Spinal cord (tissue), 10 donors: ENCODE data around the gene FAM161A. TPM values are rescaled to one million over a fixed set of nuclear protein-coding genes. Genes with fewer than 3 reads are reported as not detected.
A peak's percentile ranks its signal among the peaks of the same experiment; 100 is the strongest.
"Not testable (repeated sequence)": the region's sequence is repeated elsewhere in the genome, so short reads cannot be mapped to it uniquely, and the experiment has no call there.

Experiments
- DNase-seq, 6 donors: peaks; one replicate each; pipeline versions ENCODE4 v3.0.0 to v3.0.0-alpha.2; 2013 to 2015; ENCODE audit warnings: low spot score in 6 of 6, low read depth in 4 of 6
- H3K27ac ChIP-seq: one replicate; pipeline ENCODE4 v1.5.1; 2013; ENCODE audit warnings: low read depth, low read length, control low read depth
- H3K27me3 ChIP-seq: one replicate; pipeline ENCODE4 v1.6.1; 2013; ENCODE audit warnings: low read length; ENCODE audit not compliant: control insufficient read depth, insufficient read depth
- H3K36me3 ChIP-seq: one replicate; pipeline ENCODE4 v1.6.1; 2013; ENCODE audit warnings: low read length; ENCODE audit not compliant: control insufficient read depth, insufficient read depth
- H3K4me1 ChIP-seq: one replicate; pipeline ENCODE4 v1.6.1; 2013; ENCODE audit warnings: low read length; ENCODE audit not compliant: control insufficient read depth, insufficient read depth
- H3K4me3 ChIP-seq: one replicate; pipeline ENCODE4 v1.5.1; 2013; ENCODE audit warnings: low read depth, low read length, control low read depth
- H3K9me3 ChIP-seq: one replicate; pipeline ENCODE4 v1.6.1; 2013; ENCODE audit warnings: low read length; ENCODE audit not compliant: control insufficient read depth, insufficient read depth
- WGBS: methylation state at CpG from one replicate; pipeline ENCODE4 v1.1.5; 2013; ENCODE audit warnings: missing lambda C conversion rate; ENCODE audit not compliant: insufficient coverage; 5-methylcytosine and 5-hydroxymethylcytosine counted together
- long read RNA-seq, 4 donors: transcript quantifications; one replicate each; lab custom pipeline, GENCODE V29; 2026
- polyA plus RNA-seq, 2 donors: library from polyadenylated mRNA; unstranded; fragments of 120-200 nt; gene quantifications; one replicate each; pipeline ENCODE4 v1.2.1, GENCODE V29; 2013; ENCODE audit not compliant: insufficient read length in 2 of 2
- total RNA-seq, 2 donors: library from RNA; depleted of rRNA in 1 of 2; stranded (reverse); fragments of 120-200 nt in 1 of 2; fragments of >200 nt in 1 of 2; gene quantifications; one replicate each; pipeline versions ENCODE4 v1.2.3 to v1.2.4, GENCODE V29; 2013 to 2014
- donor health status: healthy.

The FAM161A gene, protein sequence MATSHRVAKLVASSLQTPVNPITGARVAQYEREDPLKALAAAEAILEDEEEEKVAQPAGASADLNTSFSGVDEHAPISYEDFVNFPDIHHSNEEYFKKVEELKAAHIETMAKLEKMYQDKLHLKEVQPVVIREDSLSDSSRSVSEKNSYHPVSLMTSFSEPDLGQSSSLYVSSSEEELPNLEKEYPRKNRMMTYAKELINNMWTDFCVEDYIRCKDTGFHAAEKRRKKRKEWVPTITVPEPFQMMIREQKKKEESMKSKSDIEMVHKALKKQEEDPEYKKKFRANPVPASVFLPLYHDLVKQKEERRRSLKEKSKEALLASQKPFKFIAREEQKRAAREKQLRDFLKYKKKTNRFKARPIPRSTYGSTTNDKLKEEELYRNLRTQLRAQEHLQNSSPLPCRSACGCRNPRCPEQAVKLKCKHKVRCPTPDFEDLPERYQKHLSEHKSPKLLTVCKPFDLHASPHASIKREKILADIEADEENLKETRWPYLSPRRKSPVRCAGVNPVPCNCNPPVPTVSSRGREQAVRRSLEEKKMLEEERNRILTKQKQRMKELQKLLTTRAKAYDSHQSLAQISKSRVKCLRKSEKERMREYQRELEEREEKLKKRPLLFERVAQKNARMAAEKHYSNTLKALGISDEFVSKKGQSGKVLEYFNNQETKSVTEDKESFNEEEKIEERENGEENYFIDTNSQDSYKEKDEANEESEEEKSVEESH
- total RNA-seq (10 to 100 TPM in 1 of 2 donors, 1 to 10 TPM in 1; 9.7 to 12.6 TPM), polyA plus RNA-seq (10 to 100 TPM; 18.9 to 20.3 TPM)
- long read RNA-seq, donor 1, partial matches to known transcripts = 0 of 2 reads
- long read RNA-seq, donor 1, other reads (novel, unspliced or antisense) = 0 of 2 reads
- long read RNA-seq, donor 2 = 0 reads
- long read RNA-seq, donor 3, partial matches to known transcripts = 6 of 6 reads
- long read RNA-seq, donor 3, other reads (novel, unspliced or antisense) = 0 of 6 reads
- long read RNA-seq, donor 4 = 0 reads

DNA sequence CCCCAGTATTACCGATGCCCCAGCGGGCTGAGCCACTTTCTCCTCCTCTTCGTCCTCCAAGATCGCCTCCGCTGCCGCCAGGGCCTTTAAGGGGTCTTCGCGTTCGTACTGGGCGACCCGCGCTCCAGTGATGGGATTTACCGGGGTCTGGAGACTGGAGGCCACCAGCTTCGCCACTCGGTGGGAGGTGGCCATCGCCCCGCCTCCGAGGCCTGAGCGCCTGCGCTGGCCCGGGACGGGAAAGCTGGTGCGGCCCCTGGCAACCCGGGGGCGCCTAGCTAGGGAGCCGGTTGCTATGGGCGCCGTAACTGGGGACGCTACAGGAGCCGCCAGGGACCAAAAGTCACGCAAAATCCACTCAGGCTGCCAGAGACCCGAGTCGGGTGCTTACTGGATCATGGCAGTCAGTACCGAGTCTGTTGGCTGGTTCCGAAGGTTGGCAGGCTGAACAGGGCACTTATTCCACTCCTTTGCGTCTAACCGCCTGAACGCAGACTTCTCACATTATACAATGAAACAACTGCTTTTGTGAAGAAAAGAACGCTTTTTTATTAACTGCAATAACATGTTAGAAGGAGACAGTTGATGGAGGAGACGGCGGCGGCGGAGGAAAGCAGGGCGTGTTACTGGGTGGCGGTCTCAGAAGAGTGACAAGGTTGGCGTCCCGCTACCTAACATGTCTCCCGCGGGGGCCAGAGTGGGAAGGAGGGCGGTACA lies at the start of gene FAM161A:
Gene FAM161A, minus strand, starts transcription at position 214 of the 717 bp plus-strand sequence. Its CDS starts 19 bp downstream, at position 195.
- 0% methylated on average over 46 of the region's 50 CpGs for WGBS
- Histone ChIP-seq H3K4me1 (peaks cover 10% of the 10 kb centered on the region), H3K36me3 (no peaks in the 10 kb centered on the region), H3K27ac (peak within 1 kb of the TSS; percentile 95), H3K9me3 (no peaks in the 10 kb centered on the region), H3K4me3 (peak within 1 kb of the TSS; percentile 99), H3K27me3 (no peaks in the 10 kb centered on the region)
- DNase-seq = peak; percentile 75 to 97 (median 89)

DNA sequence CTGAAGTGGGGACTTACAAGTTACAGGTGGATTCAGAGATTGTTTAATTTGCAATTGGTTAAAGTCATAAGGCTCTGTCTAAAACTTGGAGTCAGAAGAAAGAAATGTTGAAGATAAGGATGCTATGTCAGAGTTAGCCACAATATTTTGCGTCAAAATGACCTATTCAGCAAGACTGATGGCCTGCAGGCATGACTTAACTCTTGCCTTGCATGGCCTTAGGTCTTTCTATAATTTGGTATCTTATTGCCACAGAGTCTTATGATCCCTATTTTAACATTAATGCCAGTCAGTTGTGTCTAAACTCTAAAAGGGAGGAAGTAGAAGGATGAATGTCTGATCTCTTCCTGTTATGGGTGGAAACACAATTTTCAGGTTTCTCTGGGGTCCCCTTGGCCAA lies 46.4 kb upstream of the FAM161A start:
- no peaks in the 10 kb centered on the region for H3K9me3 ChIP-seq
- H3K4me3 ChIP-seq = no peak overlapping the region
- no peaks in the 10 kb centered on the region for H3K36me3 ChIP-seq
- DNase-seq = no peak
- no peaks in the 10 kb centered on the region for H3K27me3 ChIP-seq
- no peaks in the 10 kb centered on the region for H3K4me1 ChIP-seq
- WGBS = 71% methylated on average over 1 of the region's 1 CpG
- no peak overlapping the region for H3K27ac ChIP-seq

DNA sequence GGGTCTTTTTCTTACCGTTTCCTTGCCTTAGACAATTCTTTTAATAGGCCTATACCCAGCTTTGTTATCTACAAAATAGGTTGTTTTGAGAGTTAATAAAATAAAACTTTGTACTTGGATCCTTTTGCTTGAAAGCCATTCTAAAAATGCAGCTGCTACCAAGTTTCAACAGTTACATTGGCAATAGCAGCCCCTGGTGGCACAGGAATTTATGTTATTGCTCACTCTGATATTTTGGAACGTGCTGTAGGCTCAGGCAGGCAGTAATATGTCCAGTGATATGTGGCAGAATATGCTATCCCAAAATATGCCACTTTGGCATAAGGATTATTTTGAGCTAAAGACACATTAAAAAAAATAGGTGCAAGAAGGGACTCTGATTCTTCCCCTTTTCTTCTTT lies 45.0 kb upstream of the FAM161A start:
- peak in 2 of 6 donors; percentile 50 to 65 for DNase-seq
- Histone ChIP-seq H3K27ac (no peak overlapping the region), H3K9me3 (no peaks in the 10 kb centered on the region), H3K27me3 (no peaks in the 10 kb centered on the region), H3K36me3 (no peaks in the 10 kb centered on the region), H3K4me3 (no peak overlapping the region), H3K4me1 (no peaks in the 10 kb centered on the region)
- WGBS = no CpG with 5 or more reads among the region's 2 CpGs

DNA sequence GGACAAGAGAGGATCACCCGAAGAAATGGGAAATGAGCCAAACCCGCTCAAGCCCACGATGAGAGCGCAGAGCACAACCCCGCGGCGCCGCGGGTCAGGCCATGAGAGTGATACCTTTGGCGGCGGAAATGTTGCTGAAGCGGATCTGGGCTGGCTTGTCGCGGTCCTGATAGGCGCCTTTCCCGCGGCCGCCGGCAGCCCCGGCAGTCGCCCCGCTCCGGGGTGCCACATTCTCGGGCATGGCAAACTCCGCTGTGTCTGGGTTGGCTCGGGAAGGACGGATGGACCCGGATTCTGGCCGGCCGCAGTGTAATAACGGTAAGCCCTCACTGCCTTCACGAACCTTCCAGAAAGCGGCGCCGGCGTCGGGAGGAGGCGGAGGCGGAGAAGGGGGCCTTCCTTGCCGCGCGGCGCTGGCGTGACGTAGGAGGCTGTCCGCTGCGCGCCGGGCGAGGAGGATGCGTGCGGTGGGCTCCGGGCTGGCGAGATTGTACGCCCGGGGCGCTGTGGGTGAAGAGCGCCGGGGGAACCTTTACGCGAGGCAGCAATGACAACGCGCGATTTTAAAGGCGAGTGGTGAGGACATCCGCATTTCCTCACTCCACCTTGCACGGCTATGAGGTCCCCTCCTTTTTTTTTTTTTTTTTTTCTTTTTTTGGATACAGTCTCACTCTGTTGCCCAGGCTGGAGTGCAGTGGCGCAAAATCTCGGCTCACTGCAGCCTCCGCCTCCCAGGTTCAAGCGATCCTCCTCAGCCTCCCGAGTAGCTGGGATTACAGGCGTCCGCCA lies 34.6 kb upstream of the FAM161A start, which contains the start of gene CCT4:
Gene CCT4, minus strand, starts transcription at position 390 of the 789 bp plus-strand sequence. Its CDS starts 149 bp downstream, at position 241.
- Histone ChIP-seq H3K27me3 (no peaks in the 10 kb centered on the region), H3K9me3 (no peaks in the 10 kb centered on the region), H3K27ac (peak within 1 kb of the TSS; percentile 94), H3K4me1 (peaks cover 14% of the 10 kb centered on the region), H3K36me3 (peaks cover 19% of the 10 kb centered on the region), H3K4me3 (peak within 1 kb of the TSS; percentile 85)
- peak; percentile 78 to 97 (median 89) for DNase-seq
- WGBS = 0% methylated on average over 67 of the region's 74 CpGs

DNA sequence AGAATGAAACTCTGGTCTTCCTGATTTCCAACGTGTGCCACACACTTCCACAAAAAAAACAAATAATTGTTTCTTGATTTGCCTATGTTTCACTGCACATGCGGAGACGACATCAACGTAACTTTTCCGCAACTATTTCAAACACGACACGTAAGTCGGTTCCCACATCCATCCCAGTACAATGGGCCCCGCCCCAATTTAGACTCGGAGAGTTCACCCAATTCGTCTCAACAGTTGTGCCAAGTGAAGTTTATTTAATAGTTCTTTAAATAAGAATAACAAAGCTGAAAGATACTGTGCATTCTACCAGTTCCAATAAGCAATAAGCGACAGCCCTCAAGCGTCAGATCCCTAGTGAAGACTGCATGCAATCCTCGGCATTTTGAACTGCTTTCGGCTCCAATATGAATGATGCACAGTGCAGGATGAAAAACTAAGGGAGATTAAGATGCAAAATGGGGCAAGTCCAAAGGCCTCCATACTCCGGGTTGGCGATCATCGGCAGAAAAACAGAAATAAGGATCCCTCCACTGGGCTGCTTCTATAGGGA lies 33.9 kb upstream of the FAM161A start:
- peak overlapping the region; percentile 94 for H3K27ac ChIP-seq
- peaks cover 14% of the 10 kb centered on the region for H3K4me1 ChIP-seq
- no peaks in the 10 kb centered on the region for H3K27me3 ChIP-seq
- WGBS = 0% methylated on average over 13 of the region's 18 CpGs
- peak in 1 of 6 donors; percentile 67 for DNase-seq
- H3K4me3 ChIP-seq = peak overlapping the region; percentile 85
- H3K9me3 ChIP-seq = no peaks in the 10 kb centered on the region
- H3K36me3 ChIP-seq = peaks cover 24% of the 10 kb centered on the region

DNA sequence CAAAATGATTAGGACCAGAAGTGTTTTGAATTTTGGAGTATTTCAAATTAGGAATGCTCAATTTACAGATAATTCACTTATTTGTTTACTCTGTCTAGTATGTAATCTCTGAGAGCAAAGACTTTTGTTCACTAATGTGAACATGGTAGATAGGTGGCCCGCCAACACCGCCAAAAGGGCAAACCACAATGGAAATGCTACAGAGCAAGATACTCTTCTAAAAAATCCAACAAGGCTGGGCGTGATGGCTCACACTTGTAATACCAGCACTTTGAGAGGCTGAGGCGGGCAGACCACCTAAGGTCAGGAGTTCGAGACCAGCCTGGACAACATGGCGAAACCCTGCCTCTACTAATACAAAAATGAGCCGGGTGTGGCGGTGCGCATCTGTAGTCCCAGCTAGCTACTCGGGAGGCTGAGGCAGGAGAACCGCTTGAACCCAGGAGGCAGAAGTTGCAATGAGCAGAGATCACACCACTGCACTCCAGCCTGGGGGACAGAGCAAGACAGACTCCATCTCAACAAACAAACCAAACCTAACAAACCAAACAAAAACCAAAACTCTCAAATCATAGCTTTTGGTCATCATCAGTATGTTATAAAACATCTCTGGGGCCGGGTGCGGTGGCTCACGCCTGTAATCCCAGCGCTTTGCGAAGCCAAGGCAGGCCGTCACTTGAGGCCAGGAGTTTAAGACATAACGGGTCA lies 32.2 kb upstream of the FAM161A start:
- H3K27me3 ChIP-seq = no peaks in the 10 kb centered on the region
- WGBS = 93% methylated on average over 10 of the region's 18 CpGs
- H3K4me1 ChIP-seq = peaks cover 14% of the 10 kb centered on the region
- no peak for DNase-seq
- no peaks in the 10 kb centered on the region for H3K9me3 ChIP-seq
- H3K36me3 ChIP-seq = peaks cover 34% of the 10 kb centered on the region
- H3K27ac ChIP-seq = no peak overlapping the region
- no peak overlapping the region for H3K4me3 ChIP-seq

DNA sequence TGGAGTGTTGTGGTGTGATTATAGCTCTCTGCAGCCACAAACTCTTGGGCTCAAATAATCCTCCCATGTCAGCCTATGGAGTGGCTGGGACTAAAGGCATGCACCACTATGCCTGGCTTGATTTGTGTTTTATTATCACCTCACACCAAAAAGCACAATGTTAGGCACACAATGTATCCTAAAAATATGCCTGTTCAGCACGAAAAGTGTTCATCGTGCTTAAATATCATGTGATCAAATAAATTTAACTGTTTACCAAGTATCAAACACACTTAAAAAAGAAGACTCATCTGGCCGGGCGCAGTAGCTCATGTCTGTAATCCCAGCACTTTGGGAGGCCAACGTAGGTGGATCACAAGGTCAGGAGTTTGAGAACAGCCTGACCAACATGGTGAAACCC lies 29.0 kb upstream of the FAM161A start:
- WGBS = 90% methylated on average over 3 of the region's 5 CpGs
- Histone ChIP-seq H3K9me3 (no peaks in the 10 kb centered on the region), H3K27me3 (no peaks in the 10 kb centered on the region), H3K36me3 (peaks cover 47% of the 10 kb centered on the region), H3K4me1 (peaks cover 7% of the 10 kb centered on the region), H3K4me3 (no peak overlapping the region), H3K27ac (no peak overlapping the region)
- DNase-seq = no peak

DNA sequence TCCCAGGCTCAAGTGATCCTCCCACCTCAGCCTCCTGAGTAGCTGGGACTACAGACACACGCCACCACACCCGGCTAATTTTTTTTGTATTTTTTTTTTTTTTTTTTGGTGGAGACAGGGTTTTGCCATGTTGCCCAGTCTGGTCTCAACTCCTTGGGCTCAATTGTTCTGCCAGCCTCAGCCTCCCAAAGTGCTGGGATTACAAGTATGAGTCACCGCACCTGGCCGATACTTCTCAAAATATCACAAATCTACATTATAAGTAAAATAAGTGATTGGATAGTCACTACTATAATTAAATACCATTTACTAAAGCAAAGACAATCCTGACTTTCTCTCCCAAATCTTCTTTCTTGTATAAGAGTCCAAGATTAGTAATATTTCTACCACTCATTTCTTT lies 25.5 kb upstream of the FAM161A start:
- not testable (repeated sequence) for H3K4me3 ChIP-seq, H3K4me1 ChIP-seq, DNase-seq, H3K27me3 ChIP-seq, H3K9me3 ChIP-seq, H3K27ac ChIP-seq
- WGBS = no CpG with 5 or more reads among the region's 4 CpGs
- peaks cover 44% of the 10 kb centered on the region for H3K36me3 ChIP-seq
